ENCODE results near the gene TMEM132C. TPM values are rescaled to one million over a fixed set of nuclear protein-coding genes. Genes with fewer than 3 reads are reported as not detected.
"Not testable (repeated sequence)": the region's sequence is repeated elsewhere in the genome, so short reads cannot be mapped to it uniquely, and the experiment has no call there.

Gene TMEM132C
- total RNA-seq, 1 donor from 2014 or later = 73.7 TPM

DNA sequence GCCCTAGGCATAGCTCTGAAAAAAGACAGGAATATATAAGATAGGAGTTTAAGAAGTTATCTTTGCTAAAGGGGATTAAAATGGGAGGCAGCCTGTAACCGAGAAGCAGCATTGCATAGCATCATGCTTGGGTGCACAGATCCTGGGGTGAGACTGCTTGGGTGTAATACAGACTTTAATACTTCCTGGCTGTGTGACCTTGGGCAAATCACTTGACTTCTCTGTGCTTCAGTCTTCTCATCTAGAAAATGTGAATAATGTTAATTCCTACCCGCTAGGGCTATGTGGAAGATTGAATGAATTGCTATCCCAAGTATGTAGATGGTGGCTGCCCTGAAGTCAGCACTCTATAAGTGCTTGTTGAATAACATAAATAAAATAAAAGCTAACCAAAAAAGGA is 204.5 kb downstream of the TMEM132C start:
- no peak for DNase-seq (ENCODE audit: low spot score)

DNA sequence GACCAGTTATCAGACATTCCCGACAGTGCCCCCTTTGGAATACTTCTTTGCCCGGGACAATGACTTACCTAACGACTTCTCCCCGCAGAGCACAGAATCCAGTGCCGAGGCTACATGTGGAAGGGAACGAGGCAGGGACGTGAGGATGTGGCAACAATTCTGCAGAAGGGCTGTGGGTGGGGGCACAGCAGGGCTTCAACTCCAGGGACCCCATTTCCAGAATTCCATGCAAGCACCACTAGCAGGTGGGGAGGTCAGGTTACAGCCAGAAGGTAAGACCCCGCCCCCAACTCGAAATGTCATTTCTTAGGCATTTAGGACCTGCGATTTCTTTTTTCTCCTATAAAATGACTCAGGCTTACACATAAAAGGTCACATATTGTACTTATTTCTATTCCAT is 207.9 kb downstream of the TMEM132C start:
- DNase-seq (ENCODE audit: low spot score) = no peak

DNA sequence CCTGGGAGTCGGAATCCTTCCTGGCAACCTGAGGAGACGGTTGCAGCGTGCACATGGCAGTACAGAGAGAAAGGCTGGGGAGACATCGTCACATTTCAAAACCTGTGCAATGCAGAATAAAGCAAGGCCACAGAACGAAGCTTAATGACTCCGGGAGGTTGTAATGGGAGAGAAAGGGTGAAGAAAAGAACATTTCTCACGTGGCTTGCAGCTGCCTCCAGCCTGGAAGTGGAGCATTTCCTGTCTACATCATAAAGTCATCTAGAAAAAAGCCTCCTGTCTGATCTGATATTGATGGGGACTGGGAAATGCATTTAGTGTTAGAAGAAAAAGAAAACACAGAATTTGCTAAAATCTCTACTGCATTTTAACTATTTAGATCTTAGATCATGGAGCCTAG is 209.3 kb downstream of the TMEM132C start:
- no peak for DNase-seq (ENCODE audit: low spot score)

DNA sequence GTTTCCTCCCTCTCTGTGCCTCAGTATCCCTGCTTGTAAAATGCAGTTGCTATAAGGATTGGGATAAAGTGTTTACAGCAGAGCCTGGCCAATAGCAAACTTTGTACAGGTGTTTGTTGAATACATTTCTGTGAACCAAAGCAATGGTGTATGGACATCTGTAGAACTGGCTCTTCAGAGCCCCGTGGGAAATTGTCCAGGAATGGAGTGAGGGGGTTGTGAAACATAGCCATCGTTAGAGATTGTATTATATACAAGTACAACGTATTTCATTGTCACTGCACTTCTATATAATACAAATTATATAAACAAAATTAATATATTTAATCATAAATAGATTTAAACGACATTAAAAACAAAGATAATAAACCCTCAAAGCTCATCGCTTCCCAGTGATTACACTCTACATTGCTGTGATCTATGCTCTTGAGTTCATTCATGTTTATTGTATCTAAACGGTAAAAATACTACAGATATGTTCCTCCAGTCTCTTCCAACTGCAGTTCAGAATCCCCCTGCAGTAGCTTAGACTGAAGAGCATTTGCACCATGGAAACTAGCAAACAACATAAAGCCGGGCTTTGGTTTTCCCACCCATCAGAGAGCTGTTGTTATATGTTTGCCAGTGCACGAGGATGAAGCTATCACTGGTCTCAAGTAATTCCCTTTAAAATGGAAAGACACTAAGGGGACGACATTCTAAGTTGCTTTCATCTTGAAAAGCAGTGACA is 216.7 kb downstream of the TMEM132C start:
- DNase-seq (ENCODE audit: low spot score) = no peak

DNA sequence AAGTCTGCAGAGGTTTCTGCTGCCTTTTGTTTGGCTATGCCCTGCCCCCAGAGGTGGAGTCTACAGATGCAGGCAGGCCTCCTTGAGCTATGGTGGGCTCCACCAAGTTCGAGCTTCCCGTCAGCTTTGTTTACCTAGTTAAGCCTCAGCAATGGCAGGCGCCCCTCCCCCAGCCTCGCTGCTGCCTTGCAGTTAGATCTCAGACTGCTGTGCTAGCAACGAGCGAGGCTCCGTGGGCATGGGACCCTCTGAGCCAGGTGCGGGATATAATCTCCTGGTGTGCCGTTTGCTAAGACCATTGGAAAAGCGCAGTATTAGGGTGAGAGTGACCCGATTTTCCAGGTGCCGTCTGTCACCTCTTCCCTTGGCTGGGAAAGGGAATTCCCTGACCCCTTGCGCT is 230.4 kb downstream of the TMEM132C start:
- DNase-seq (ENCODE audit: low spot score) = not testable (repeated sequence)

DNA sequence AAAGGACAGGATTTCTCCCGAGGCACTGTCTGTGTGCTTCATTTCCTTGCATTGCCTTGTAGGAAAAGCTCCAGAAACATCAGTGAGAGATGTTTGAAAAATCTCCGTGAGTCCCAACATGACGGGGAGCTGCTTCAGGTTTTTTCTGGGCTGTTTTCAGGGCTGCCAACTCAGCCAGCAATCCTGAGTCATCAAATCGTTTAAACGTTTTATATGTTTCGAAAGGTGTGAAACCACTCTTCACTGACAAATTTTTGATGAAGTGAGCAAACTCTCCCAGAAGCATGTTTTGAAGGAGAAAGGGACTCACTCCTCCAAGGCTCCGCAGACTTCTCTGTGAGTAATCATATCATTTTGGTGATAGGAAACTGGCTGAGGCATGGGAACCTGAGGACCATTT is 240.5 kb downstream of the TMEM132C start:
- no peak for DNase-seq (ENCODE audit: low spot score)

DNA sequence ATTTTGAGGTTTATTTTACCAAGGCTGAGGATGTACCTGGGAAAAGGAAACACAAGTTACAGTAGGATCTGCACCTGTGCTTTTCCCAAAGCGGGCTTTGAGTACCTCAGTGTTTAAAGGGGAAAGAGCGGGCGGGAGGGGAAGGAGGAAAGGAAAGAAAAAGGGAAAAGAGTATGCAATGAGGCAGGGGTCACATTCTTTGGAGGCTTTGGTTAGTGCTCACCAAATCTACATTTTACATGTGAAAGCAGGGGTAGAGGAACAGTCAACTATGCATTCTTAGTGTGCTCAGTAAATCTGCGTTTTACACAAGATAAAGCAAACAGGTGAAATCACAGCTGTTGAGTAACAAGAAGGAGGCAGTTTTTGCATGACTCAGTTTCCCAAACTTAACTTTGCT is 242.2 kb downstream of the TMEM132C start:
- no peak for DNase-seq (ENCODE audit: low spot score)

DNA sequence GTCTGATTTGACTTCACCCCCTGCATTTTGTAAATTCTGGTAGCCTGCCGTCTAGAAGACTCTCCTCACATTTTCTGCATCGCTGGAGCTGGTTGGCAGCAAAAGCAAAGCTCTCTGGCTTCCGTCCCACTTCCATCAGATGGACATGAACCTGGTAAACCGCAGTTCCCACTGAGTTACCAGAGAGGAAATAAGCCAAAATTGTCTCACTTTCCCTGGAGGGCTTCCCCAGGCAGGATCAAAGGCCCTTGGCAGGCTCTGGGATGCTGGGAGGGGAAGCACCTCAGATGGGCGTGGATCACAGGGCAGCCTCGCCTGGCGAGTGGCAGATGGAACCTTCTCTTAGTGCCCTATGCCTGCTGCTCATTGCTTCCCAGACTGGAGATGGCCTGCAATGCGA is 243.5 kb downstream of the TMEM132C start:
- no peak for DNase-seq (ENCODE audit: low spot score)

DNA sequence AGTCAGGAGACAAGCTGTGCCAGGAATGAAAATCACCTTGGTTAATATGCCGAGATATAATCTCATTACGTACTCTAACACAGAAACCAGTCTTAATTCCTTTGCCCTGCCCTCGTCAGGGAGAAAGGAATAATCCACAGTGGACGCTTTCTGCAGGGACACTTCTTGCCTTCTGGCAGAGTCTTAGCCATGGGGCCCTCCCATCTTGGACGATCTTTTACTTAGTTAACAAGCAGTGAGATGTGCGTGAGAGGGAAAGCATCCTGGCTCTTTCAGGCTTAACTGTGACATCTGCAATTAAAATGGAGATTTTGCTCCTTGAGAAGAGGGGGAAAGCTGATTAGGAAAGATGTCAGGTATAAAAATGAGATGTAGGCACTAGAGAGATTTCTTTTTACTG is 246.4 kb downstream of the TMEM132C start:
- DNase-seq (ENCODE audit: low spot score) = no peak

DNA sequence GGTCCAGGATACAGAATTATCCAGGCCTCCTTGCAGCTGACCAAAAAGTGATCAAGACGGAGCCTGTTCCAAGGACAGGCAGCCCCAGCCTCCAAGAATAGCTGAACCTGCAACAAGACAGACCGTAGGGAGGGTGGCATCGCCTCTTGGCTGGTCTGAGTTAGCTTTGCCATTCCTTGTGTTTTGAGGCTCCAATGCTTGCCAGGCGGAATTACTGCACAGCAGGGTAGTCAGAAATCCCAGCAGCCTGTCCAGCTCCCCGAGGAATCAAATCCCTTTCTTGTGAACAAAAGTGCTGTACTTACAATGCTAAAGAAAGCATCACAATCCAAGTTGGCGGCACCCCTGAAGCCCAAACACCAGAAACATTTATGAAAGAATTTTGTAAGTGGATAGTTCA is 246.9 kb downstream of the TMEM132C start:
- no peak for DNase-seq (ENCODE audit: low spot score)

DNA sequence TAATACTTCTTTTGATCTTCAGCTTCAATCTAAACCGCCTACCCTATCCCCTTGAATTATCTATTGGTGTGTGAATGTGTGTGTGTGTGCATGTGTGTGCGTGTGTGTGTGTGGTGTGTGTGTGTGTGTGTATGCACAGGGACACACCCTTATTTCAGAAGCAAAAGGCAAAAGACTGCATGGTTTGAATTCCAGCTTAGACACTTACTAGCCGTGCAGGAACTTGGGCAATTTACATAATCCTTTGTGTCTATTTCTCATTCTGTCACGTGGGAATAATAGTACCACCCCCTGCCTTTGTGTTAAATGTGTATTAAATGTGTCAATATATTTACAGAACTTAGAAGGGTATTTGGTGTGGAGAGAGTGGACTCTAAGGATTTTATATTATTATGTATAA is 251.7 kb downstream of the TMEM132C start:
- DNase-seq (ENCODE audit: low spot score) = no peak

DNA sequence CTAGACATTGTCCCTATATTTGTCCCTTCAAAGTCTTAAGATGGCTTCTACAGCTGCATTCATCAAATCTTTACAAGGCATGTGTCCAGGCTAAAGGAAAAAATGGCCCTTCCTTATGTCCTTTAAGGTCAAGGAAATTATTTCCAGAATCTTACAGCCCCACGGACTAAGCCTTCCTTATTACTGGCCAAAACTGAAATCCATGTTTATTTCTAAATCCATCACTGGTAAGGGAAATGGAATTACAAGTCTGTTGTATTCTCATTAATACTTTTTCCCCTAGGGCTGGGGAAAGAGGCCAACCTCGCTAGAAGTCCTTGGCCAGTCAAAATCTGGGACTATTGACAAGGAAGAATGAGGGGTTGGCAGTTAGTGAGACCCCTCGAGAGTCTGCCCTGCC is 252.5 kb downstream of the TMEM132C start:
- no peak for DNase-seq (ENCODE audit: low spot score)

DNA sequence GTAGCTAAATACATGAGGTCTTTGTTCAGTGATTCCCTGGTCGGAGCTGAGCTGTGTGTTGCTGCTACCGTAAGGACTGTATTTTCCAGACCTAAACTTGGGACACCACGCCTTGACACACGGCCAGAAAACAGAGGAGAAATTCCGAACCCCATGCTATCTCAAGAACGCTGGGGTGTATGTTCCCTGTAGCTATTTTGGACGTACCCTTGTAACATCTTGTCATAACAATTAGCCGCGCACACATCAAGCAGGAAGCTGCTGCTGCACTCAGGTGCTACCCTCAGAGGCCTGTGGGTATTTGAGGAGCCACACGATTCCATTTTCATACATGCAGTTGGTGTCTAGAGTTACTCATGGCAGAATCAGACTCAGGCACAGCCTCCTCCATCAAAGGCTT is 255.0 kb downstream of the TMEM132C start:
- DNase-seq (ENCODE audit: low spot score) = no peak

DNA sequence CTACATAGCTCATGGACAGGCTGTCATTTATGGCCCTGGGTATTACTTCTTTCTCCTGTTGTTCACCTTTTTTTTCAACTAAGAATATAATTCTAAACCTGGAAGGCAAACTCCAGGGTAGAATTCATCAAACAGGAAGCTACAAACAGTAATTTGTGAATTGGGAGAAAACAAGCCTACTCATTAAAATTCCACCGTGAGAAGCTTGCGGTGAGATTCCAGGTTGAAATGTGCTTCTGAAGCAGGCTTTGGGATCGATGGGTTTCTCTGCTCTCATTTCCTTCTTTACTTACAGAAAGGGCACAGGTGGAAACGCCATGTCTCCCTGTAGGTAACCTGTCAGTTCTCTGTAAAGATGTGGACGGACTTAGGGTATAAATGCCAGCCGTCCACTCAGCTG is 257.5 kb downstream of the TMEM132C start:
- no peak for DNase-seq (ENCODE audit: low spot score)

DNA sequence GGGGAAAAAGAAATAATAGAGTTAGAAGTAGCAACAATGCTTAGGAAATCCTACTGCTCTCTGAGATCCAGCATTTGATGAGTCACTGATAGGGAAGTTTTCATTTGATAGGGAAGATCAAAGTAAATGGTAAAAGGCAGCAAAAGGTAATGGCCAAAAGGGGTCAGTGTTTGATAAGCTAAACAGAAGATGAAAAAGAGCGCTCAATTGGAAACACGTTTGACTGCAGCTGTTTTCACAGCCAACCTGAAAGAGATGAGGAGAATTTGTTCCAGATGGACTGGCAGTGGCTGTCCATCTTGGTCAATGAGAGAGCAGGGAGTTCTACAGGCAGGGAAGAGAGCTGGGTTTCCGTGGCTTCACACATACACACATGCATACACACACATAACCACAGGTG is 264.2 kb downstream of the TMEM132C start:
- DNase-seq (ENCODE audit: low spot score) = no peak

DNA sequence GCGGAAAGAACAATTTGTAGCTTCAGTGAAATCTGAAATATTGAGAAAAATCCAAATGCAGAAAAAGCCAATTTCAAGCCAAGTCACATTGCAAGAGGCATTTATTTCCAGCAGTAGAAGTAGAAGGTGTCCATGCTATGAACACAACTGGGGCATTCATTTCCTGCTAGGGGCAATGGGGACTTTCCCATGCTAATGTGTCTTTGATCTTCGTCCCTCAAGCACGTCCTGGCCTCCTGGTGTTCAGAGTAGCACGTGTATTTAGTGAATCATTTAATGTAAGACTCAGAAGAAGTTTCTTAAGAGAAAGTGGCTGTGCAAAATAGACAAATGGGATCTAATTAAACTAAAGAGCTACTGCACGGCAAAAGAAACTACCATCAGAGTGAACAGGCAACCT is 267.9 kb downstream of the TMEM132C start:
- no peak for DNase-seq (ENCODE audit: low spot score)

DNA sequence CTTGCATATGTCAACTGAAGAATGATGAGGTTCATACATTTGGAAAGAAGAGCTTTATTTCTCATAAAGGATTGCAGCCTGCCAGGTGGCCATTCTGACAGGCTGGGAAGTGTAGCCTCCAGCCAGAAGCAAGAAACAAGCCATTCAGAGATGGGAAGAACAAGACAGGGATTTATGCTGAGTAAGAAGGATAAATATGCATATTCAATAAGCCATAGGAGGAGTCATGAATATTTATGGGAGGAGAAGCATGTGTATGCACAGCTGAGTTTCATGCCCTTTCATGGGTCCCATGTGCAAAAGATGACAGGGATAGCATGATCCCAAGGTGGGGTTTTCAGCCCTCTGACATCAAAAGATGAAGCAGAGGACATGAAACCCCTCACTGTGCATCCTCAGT is 269.8 kb downstream of the TMEM132C start:
- no peak for DNase-seq (ENCODE audit: low spot score)

DNA sequence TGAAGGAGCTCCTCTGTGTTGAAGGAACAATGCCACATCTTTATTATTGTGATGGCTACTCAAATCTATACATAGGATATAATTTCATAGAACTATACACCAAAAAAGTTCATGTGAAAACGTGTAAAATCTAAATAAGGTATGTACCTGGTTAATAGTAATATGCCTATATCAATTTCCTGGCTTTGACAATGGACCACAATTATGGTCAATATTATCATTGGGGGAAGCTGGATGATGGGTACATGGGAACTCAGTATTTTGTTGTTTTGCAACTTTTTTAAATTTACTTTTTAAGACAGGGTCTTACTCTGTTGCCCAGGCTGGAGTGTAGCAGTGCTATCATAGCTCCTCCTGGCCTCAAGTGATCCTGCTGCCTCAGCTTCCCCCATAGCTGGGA is 270.7 kb downstream of the TMEM132C start:
- DNase-seq (ENCODE audit: low spot score) = no peak

DNA sequence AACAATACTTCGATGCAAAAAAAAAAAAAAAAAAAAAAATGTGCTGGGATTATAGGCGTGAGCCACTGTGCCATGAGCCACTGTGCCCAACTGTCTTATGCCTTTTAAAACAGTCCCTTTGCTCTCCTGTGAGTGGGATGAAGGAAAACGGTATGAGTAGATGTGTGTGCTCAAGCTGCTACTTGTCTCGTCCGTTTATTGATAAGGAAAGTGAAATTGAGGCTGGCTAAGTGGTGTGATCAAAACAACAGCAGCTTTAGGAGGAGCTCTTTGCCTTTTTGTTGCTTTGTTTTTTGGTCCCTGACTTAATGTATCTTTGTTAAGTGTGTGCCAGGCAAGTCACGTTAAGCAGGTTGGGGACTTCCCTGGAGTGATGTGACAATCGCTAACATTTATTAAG is 275.9 kb downstream of the TMEM132C start:
- no peak for DNase-seq (ENCODE audit: low spot score)

DNA sequence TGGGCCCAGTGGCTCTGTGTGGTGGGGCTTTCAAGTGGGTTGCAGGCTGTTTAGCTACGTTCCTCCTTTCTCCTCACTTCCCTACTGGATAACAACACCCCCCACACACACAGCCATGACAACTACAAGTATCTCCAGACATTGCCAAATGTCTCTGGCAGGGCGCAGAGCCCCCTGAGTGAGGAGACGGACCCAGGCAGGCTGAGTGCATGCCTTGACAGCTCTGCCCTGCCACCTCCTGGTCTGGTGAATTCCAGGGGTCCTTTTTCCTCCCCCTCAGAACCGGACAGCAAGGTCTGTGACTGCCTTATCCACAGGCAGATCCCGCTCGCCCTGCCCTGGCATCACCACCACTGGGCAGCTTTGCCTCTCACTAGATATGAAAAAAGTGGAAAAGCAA is 276.5 kb downstream of the TMEM132C start:
- no peak for DNase-seq (ENCODE audit: low spot score)

DNA sequence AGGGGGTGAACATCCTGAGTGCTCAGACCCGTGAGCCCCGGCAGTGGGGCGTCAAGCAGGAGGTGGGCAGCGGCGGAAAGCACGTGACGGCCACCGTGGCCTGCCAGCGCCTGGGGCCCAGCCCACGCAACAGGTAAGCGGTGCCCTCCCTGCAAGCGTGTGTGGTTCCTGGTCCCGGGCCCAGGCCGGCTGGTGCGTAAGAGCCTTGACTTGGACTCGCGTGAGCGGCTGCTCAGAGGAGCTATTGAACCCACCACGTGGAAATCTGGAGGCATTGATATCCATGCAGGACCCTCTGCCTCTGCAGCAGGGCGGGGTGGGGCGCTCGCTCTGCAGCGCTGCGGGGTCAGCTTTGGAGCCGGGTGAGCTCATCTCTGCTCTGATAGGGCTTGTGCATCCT is 277.0 kb downstream of the TMEM132C start:
- no peak for DNase-seq (ENCODE audit: low spot score)

DNA sequence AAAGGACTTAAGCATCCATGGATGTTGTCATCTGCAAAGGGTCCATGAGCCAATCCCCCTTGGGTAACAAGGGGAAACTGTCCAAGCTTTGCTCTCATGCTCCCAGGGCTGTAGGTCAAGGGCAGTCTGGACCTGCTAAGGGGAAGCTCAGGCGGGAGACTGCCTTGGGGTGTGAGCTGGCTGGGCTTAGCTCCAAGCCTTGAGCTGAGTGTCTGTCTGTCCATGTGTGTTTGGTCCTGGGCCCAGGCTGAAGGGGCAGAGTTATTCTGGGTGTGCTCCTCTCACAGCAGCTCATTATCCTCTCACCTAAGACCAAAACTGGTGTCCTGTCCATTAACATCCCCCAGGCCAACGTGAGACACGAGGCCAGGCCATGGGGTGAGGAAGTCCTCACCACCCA is 282.0 kb downstream of the TMEM132C start:
- no peak for DNase-seq (ENCODE audit: low spot score)

DNA sequence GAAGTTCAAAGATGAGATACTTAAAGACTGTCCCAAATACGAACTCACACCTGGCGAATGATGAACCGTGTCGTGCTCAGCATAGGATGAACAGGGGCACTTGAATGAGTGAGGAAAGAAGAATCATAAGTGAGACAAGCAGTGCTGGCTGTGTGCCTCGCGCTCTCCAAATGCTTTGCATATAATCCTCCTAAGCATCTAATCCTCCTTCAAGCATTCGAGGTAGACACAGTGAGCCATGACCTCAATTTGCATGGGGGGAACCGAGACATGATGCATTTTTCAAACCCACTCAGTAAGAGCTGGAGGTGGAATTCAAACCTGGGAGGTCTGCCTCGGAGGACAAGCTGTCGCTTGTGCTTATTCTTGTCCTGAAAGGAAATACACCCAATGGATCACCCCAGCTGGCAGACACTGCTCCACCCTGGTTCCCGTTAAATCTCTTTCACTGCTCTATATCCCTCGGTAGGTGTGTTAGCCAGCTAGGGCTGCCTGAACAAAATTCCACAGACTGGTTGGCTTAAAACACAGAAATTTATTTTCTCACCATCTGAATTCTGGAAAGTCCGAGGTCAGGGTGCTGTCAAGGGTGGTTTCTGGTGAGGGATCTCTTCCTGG is 282.7 kb downstream of the TMEM132C start:
- no peak for DNase-seq (ENCODE audit: low spot score)

Data from mesenteric fat pad (tissue), 1 donor.